GM19452 (cell line): ENCODE measurements around the gene HAGH.

Source experiments
- ATAC-seq: cut with Tn5 transposase; IDR thresholded peaks from one replicate; pipeline ENCODE4 v1.9.1; 2021; ENCODE audit not compliant: unreplicated experiment

Gene HAGH

GRCh38 chr16:1832838-1833454 is 6.3 kb upstream of the HAGH start:
- ATAC-seq = no peak

GRCh38 chr16:1831186-1832075 is 4.8 kb upstream of the HAGH start:
- no peak for ATAC-seq

- ATAC-seq = no peak
These were observed 3.6 kb upstream of the HAGH start for GRCh38 chr16:1830213-1830612.

- no peak for ATAC-seq
These were observed 2.2 kb upstream of the HAGH start for GRCh38 chr16:1828645-1829410.

GRCh38 chr16:1825864-1826690 is 548 bp downstream of the HAGH start:
- ATAC-seq = peak; percentile 51

- no peak for ATAC-seq
These were observed 1.2 kb downstream of the HAGH start for GRCh38 chr16:1825381-1825863.

- no peak for ATAC-seq
These were observed 2.8 kb downstream of the HAGH start for GRCh38 chr16:1823821-1824220.

GRCh38 chr16:1822801-1823200 is 3.8 kb downstream of the HAGH start:
- no peak for ATAC-seq

GRCh38 chr16:1821861-1822611 is 4.6 kb downstream of the HAGH start:
- ATAC-seq = no peak

GRCh38 chr16:1820946-1821290 is 5.7 kb downstream of the HAGH start:
- ATAC-seq = no peak

- no peak for ATAC-seq
These were observed 6.3 kb downstream of the HAGH start for GRCh38 chr16:1820096-1820945.

GRCh38 chr16:1819611-1820010 is 7.0 kb downstream of the HAGH start:
- ATAC-seq = no peak

- ATAC-seq = no peak
These were observed 7.6 kb downstream of the HAGH start for GRCh38 chr16:1818873-1819525.

- ATAC-seq = no peak
These were observed 8.3 kb downstream of the HAGH start for GRCh38 chr16:1818204-1818872.

- no peak for ATAC-seq
These were observed 8.9 kb downstream of the HAGH start for GRCh38 chr16:1817716-1818115.

- ATAC-seq = no peak
These were observed 9.4 kb downstream of the HAGH start for GRCh38 chr16:1817276-1817589.

GRCh38 chr16:1816396-1817275 is 10.0 kb downstream of the HAGH start:
- no peak for ATAC-seq
